IPS-18c (cell line): ENCODE results near the gene COX7A2.

Experiments used
- H3K4me3 ChIP-seq: 2 replicates; pipeline ENCODE4 v1.7.0; 2013; ENCODE audit warnings: low read depth, mild to moderate bottlenecking, low read length, moderate library complexity; ENCODE audit not compliant: insufficient read depth
- H3K9me3 ChIP-seq: one replicate; pipeline ENCODE4 v1.6.1; 2013; ENCODE audit warnings: mild to moderate bottlenecking, low read length, moderate library complexity; ENCODE audit not compliant: control insufficient read depth, insufficient read depth

Gene COX7A2

GRCh38 chr6:75234126-75234865 is 9.3 kb downstream of the COX7A2 start:
- H3K9me3 ChIP-seq, result no peaks in the 10 kb centered on the region
- H3K4me3 ChIP-seq, result no peak overlapping the region

GRCh38 chr6:75233092-75233615 is 10.4 kb downstream of the COX7A2 start:
- H3K4me3 ChIP-seq, result no peak overlapping the region
- H3K9me3 ChIP-seq, result no peaks in the 10 kb centered on the region

GRCh38 chr6:75230484-75231325 is 12.9 kb downstream of the COX7A2 start:
- Histone ChIP-seq H3K9me3 (no peaks in the 10 kb centered on the region), H3K4me3 (no peak overlapping the region)

- Histone ChIP-seq H3K9me3 (no peaks in the 10 kb centered on the region), H3K4me3 (no peak overlapping the region)
Observed at GRCh38 chr6:75224303-75224926, 19.2 kb downstream of the COX7A2 start.

GRCh38 chr6:75223428-75223827 is 20.2 kb downstream of the COX7A2 start:
- no peaks in the 10 kb centered on the region for H3K9me3 ChIP-seq
- H3K4me3 ChIP-seq, result no peak overlapping the region

GRCh38 chr6:75222261-75222660 is 21.3 kb downstream of the COX7A2 start:
- no peak overlapping the region for H3K4me3 ChIP-seq

GRCh38 chr6:75221116-75221515 is 22.5 kb downstream of the COX7A2 start:
- Histone ChIP-seq H3K9me3 (no peaks in the 10 kb centered on the region), H3K4me3 (no peak overlapping the region)

More at GRCh38 chr6:75222261-75222660, 21.3 kb downstream of the COX7A2 start:
- no peaks in the 10 kb centered on the region for H3K9me3 ChIP-seq

DNA sequence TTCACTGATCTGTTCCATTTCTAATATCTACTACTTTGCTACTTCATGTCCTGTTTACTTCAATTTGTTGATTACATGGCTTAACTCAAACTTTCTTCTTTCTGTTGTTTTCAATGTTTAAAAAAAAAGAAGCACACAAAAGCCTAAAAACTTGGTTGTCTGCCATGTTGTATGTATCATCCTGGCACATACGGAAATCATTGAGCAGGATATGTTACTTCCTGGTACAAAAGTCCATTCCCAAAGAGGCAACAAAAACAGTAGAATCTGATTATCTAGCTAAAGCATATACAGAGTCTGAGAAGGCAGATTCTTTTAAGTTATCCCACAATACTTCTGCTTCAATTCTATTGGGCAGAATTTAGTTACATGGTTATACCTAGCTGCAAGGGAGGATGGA is 23.2 kb downstream of the COX7A2 start:
- Histone ChIP-seq H3K4me3 (no peak overlapping the region), H3K9me3 (no peaks in the 10 kb centered on the region)

- Histone ChIP-seq H3K4me3 (no peak overlapping the region), H3K9me3 (no peaks in the 10 kb centered on the region)
Observed at GRCh38 chr6:75219263-75219662, 24.3 kb downstream of the COX7A2 start.

- Histone ChIP-seq H3K9me3 (no peaks in the 10 kb centered on the region), H3K4me3 (no peak overlapping the region)
Observed at GRCh38 chr6:75217193-75217592, 26.4 kb downstream of the COX7A2 start.

- H3K9me3 ChIP-seq, result no peaks in the 10 kb centered on the region
- no peak overlapping the region for H3K4me3 ChIP-seq
Observed at GRCh38 chr6:75215291-75215690, 28.3 kb downstream of the COX7A2 start.

DNA sequence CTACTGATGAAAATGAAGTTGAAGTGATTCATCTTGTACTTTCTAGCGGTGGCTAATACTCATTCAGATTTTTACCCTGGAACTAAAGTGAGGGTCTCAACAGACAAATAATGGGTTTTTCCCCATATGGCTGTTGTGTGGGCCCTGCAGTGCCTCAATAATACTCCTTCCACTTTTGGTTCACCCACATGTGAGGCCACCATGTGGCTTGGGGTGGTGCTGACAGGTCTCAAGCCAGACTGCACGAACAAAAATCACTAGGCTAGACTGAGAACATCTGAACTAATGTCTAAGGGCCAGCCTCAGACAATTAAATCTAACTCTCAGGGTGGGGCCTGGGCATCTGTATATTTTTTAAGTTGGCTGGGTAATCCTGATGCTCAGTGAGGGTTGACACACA is 29.9 kb downstream of the COX7A2 start:
- H3K4me3 ChIP-seq, result no peak overlapping the region
- H3K9me3 ChIP-seq, result no peaks in the 10 kb centered on the region

- Histone ChIP-seq H3K4me3 (no peak overlapping the region), H3K9me3 (no peaks in the 10 kb centered on the region)
Observed at GRCh38 chr6:75213112-75213511, 30.5 kb downstream of the COX7A2 start.

- Histone ChIP-seq H3K9me3 (no peaks in the 10 kb centered on the region), H3K4me3 (no peak overlapping the region)
Observed at GRCh38 chr6:75211920-75212590, 31.5 kb downstream of the COX7A2 start.

- Histone ChIP-seq H3K9me3 (no peaks in the 10 kb centered on the region), H3K4me3 (no peak overlapping the region)
Observed at GRCh38 chr6:75210885-75211739, 32.5 kb downstream of the COX7A2 start.

DNA sequence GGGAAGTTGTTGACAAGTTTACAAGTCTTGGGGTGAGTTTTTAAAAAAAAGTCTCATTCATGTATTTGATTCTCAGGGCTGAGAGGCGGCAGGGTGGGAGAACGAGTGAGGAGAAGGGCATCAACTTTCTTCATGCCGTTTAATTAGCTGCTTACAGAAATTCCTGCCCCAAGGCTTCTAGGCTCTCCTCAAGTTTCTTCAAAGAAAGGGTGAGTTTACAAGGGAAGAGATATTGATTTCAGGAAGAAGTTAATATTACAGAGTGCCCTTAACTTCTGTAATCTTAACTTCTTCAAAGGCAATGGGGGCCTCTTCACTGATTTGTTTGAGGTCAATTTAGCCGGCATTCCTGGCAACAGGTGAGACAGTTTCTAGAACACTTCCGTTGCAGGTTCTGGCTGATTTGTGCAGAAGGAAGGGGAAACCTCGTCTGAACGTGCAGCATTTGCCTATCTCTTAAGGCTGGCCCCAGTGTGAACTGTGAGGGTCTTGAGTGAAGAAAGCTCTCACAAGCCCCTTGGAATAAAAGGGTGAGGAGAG is 34.3 kb downstream of the COX7A2 start:
- H3K9me3 ChIP-seq, result no peaks in the 10 kb centered on the region
- no peak overlapping the region for H3K4me3 ChIP-seq
